HG02973 (cell line): Measurements from ENCODE around the gene RAB40A.
"Not testable (repeated sequence)": the region's sequence is repeated elsewhere in the genome, so short reads cannot be mapped to it uniquely, and the experiment has no call there.

Experiments used
- ATAC-seq: cut with Tn5 transposase; IDR thresholded peaks from one replicate; pipeline ENCODE4 v1.9.1; 2021; ENCODE audit warnings: moderate library complexity; ENCODE audit not compliant: unreplicated experiment

Gene RAB40A

DNA sequence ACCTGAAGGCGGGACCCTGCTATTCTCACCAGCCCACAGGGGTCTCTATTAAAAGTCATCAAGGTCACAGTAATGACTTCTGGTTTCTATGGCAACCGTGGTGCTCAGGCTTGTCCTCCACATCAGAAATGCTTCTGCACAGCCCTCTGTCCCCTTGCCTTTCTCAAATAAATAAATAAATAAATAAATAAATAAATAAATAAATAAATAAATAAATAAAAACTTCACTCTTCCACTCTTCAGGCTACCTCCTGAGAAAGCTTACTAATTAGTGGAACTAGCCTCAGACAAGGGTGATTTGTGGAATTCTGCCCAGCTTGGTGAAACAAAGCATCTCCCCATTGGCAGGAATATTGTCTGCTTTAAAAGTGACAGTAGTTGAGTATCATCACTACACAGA, 5.5 kb upstream of the RAB40A start:
- no peak for ATAC-seq

- ATAC-seq, result no peak
These were observed 4.3 kb upstream of the RAB40A start for GRCh38 chrX:103523605-103524004.

DNA sequence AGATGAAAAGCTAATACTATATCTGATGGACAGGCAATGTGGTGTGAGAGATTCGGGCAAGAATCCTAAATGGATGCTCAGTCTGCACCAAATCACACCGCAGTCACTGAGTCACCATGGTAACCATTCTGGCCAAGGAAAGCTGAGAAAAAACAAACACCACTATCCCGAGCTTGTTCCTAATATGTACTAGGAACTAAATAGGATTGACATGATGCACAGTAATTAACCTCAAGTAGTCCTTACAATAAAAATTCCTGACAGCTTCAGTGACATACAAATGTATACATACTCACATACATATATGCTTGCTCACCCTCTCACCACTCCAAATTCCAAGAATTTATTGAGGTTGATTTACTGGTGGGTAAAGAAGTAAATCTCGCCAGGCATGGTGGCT, 1.1 kb upstream of the RAB40A start:
- ATAC-seq, result no peak

DNA sequence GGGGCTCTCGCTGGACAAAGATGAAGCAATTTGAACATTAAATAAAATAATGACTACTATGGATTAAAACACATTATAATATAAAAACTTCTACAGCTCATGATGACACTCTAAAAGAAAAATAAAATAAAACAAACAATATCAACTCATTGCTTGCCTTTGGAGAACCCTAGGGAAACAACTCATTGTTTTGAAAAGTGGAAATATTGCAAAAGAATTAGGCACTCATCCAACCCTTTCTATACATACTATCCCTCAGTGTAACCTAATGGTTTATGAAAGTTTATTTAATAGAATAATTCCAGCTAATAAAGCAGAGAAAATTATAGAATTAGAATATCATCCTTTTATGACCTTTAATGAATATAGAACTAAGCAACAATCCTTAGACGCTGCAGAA, 718 bp downstream of the RAB40A start:
- ATAC-seq, result no peak

- no peak for ATAC-seq
These were observed 2.0 kb downstream of the RAB40A start for GRCh38 chrX:103517246-103517645.

- ATAC-seq, result no peak
These were observed 5.7 kb downstream of the RAB40A start for GRCh38 chrX:103513476-103514108.

DNA sequence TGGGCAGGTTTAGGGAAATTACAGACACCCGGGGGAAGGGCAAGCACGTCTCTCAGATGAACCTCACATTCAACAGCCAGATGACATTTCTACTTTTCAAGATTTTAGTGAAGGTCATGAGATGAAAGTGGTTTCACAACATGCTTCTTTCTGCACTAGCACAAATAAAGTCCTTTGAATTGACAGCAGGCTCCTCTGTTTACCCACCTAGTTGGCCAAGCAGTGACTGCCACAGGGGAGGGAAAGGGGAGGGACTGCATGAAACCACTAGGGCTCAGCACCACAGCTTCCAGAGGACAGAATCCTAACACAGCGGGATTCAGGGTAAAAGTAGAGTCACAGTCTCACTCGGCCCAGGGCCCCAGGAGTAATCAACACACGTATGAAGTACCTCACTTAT, 6.2 kb downstream of the RAB40A start:
- ATAC-seq, result no peak

DNA sequence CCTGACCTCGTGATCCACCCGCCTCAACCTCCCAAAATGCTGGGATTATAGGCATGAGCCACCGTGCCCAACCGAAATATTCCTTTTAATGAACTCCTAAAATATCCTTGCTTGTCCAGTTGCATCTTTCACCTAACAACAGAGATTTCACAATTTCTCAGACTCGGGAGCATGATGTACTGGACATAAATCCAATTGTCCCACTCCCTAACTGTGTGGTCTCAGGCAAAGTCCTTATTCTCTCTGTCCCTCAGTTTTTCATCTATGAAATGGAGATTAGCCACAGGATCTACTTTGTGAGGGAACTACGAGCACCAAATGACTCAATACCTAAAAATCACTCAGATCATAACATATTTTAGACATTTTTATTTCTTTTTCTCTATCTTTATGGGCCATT, 9.3 kb downstream of the RAB40A start:
- no peak for ATAC-seq

- no peak for ATAC-seq
These were observed 15.5 kb downstream of the RAB40A start for GRCh38 chrX:103503853-103504207.

GRCh38 chrX:103503163-103503852, 16.0 kb downstream of the RAB40A start:
- no peak for ATAC-seq

DNA sequence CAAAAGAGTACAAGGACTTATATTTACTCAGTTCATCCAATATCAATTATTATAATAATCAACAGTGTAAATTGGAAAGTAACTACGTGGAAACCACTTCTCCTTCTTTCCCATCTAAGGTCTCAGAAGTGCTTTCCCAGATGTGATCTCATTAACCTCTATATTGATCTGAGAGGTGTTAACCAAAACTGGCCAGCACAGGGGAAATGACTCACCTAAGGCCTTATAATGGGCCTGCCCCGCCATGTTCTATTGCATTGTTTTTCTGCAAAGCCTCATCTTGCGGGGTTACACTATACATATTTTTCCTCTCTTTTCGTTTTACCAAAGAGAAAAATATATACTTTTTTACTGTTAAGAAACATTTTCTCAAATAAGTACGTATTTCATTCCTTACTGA, 20.5 kb downstream of the RAB40A start:
- ATAC-seq, result no peak

- no peak for ATAC-seq
These were observed 23.5 kb downstream of the RAB40A start for GRCh38 chrX:103495786-103496185.

DNA sequence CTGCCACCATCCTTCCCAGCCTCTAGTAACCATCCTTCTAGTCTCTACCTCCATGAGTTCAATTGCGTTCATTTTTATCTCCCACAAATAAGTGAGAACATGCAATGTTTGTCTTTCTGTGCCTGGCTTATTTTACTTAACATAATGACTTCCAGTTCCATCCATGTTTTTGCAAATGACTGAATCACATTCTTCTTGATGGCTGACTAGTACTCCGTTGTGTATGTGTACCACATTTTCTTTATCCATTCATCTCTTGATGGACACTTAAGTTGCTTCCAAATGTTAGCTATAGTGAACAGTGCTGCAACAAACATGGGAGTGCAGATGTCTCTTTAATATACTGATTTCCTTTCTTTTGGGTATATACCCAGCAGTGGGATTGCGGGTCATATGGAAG, 25.7 kb downstream of the RAB40A start:
- not testable (repeated sequence) for ATAC-seq

- ATAC-seq, result not testable (repeated sequence)
These were observed 29.6 kb downstream of the RAB40A start for GRCh38 chrX:103489733-103490132.

GRCh38 chrX:103488794-103489193, 30.5 kb downstream of the RAB40A start:
- ATAC-seq, result no peak

GRCh38 chrX:103488332-103488731, 31.0 kb downstream of the RAB40A start:
- ATAC-seq, result no peak

DNA sequence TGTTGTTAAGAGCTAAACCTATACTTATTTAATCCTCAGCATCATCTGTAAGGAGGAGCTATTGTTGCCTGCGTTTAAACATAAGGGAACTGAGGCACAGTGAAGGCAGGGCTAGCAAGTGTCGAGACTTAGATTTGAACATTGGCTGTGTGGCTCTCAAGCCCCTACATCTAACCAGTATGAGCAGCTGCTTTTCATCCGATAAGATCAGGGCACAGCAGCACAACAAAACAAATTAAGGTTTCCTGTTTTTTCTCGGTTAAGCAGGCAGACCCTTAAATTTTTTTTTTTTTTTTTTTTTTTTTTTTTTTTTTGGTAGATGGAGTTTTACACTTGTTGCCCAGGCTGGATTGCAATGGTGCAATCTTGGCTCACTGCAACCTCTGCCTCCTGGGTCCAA, 35.6 kb downstream of the RAB40A start:
- ATAC-seq, result no peak

GRCh38 chrX:103480526-103480925, 38.8 kb downstream of the RAB40A start:
- no peak for ATAC-seq

DNA sequence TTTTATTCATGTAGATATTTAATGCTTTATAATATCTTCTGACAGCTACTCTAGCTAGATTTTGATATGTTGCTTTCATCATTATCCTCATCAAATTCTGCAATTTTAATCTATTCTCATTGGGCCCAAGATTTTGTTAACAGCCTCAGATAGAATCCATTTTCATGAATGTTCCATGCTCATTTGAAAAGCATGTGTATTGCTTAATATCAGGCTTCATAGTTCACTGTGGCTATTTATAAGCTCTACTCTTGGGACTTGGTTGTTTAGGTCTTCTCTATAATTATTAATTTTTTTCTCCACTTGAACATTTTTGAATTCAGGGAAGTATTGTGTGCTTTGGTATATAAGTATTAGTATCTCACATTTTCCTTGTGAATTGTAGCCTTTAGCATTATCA, 41.8 kb downstream of the RAB40A start:
- ATAC-seq, result no peak

- ATAC-seq, result no peak
These were observed 43.9 kb downstream of the RAB40A start for GRCh38 chrX:103475381-103475780.

GRCh38 chrX:103469977-103470376, 49.3 kb downstream of the RAB40A start:
- not testable (repeated sequence) for ATAC-seq

GRCh38 chrX:103467887-103468286, 51.4 kb downstream of the RAB40A start:
- no peak for ATAC-seq

- ATAC-seq, result no peak
These were observed 52.1 kb downstream of the RAB40A start for GRCh38 chrX:103467156-103467555.
